ENCODE measurements around the gene TSPYL1.

DNA sequence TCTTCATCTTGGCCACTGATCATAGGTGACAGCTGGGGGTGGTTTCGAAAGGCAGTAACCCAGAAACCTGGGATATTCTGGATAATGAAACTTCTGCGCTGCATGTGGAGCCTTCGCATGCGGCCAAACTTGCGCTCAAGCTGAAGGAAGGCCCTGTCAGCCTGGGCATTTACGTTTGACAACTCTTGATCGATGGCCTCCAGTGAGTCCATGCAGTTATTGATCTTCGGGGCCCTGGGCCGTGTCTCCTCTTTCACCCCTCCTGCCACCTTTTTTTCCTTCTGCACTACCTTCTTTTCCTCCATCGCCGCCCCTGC is 26.6 kb downstream of the TSPYL1 start:
- TF ChIP-seq POLR2AphosphoS5 (IDR thresholded peaks at IDR 0.05) (no peak), POLR2A (IDR thresholded peaks at IDR 0.05) (no peak)
- TF ChIP-seq, protein P1, sequence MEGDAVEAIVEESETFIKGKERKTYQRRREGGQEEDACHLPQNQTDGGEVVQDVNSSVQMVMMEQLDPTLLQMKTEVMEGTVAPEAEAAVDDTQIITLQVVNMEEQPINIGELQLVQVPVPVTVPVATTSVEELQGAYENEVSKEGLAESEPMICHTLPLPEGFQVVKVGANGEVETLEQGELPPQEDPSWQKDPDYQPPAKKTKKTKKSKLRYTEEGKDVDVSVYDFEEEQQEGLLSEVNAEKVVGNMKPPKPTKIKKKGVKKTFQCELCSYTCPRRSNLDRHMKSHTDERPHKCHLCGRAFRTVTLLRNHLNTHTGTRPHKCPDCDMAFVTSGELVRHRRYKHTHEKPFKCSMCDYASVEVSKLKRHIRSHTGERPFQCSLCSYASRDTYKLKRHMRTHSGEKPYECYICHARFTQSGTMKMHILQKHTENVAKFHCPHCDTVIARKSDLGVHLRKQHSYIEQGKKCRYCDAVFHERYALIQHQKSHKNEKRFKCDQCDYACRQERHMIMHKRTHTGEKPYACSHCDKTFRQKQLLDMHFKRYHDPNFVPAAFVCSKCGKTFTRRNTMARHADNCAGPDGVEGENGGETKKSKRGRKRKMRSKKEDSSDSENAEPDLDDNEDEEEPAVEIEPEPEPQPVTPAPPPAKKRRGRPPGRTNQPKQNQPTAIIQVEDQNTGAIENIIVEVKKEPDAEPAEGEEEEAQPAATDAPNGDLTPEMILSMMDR (IDR thresholded peaks at IDR 0.05) = no peak

Measured in breast epithelium (tissue), 3 donors.